Activated T-cell treated with anti-CD3 and anti-CD28 coated beads, Interleukin-2, amount 50 U/mL, for 4 hours (primary cell): ENCODE data around the gene PTK7. TPM values are rescaled to one million over a fixed set of nuclear protein-coding genes. Genes with fewer than 3 reads are reported as not detected.
"Not testable (repeated sequence)": the region's sequence is repeated elsewhere in the genome, so short reads cannot be mapped to it uniquely, and the experiment has no call there.

Experiments used
- ATAC-seq, 2 donors: fragments of 200-7000 bp; cut with Tn5 transposase; one replicate each; pipeline ENCODE4 v1.10.0; 2021
- DNase-seq: peaks from one replicate; pipeline ENCODE4 v3.0.0-alpha.2; 2020
- H3K27me3 Mint-ChIP-seq: one replicate; pipeline ENCODE4 v1.8.0; 2021; ENCODE audit warnings: low read depth, mixed read lengths
- H3K36me3 Mint-ChIP-seq: one replicate; pipeline ENCODE4 v1.8.0; 2022; ENCODE audit warnings: mixed read lengths; ENCODE audit not compliant: insufficient read depth
- H3K4me1 Mint-ChIP-seq: one replicate; pipeline ENCODE4 v1.8.0; 2021; ENCODE audit warnings: low read depth, mixed read lengths
- H3K4me3 Mint-ChIP-seq: one replicate; pipeline ENCODE4 v1.8.0; 2021; ENCODE audit warnings: mild to moderate bottlenecking, moderate library complexity, mixed read lengths
- H3K9me3 Mint-ChIP-seq: one replicate; pipeline ENCODE4 v1.8.0; 2021; ENCODE audit warnings: mixed read lengths
- total RNA-seq, 3 donors: library from RNA; stranded (reverse); gene quantifications; one replicate each; pipeline ENCODE4 v1.2.1, GENCODE V29; 2021

PTK7 gene
- total RNA-seq, 3 donors from 2014 or later = 1.3 to 4.3 (median 1.9) TPM

DNA sequence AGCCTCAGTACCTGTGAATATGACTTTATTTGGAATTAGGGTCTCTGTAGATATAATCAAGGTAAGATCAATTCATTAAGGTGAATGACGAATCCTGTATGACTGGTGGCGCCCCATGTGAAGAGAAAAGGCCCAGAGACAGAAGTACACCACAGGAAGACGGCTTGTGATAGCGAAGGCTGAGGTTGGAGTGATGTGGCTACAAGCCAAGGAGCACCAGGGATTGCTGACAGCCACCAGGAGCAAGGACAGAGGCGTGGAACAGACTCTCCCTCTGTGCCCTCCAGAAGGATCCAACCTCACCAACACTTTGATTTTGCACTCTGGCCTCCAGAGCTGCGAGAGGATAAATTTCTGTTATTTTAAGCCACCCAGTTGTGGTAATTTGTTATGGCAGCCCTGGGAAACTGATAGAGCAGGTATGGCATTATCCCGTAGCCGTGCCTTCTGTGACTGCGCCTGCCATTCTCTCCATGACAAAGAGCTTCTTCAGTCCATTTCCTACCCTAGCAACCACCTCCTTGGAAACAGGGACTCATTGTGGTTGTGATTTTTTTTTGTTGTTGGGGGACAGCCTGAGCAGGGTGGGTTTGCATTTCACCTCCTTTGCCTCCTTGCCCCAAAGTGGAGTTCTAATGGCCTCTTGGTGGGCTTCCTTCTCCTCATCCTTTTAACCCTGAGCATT lies 29.6 kb downstream of the PTK7 start:
- ATAC-seq = no peak

GRCh38 chr6:43107344-43108062 lies 31.4 kb downstream of the PTK7 start:
- no peaks in the 10 kb centered on the region for H3K27me3 Mint-ChIP-seq
- no peaks in the 10 kb centered on the region for H3K9me3 Mint-ChIP-seq
- no peak for DNase-seq
- H3K36me3 Mint-ChIP-seq = no peaks in the 10 kb centered on the region
- ATAC-seq = no peak
- no peak overlapping the region for H3K4me3 Mint-ChIP-seq
- peaks cover 2% of the 10 kb centered on the region for H3K4me1 Mint-ChIP-seq

More for the DNA sequence above, 29.6 kb downstream of the PTK7 start:
- no peak for DNase-seq
- Mint-ChIP-seq H3K36me3 (no peaks in the 10 kb centered on the region), H3K4me3 (no peak overlapping the region), H3K27me3 (no peaks in the 10 kb centered on the region), H3K4me1 (peaks cover 2% of the 10 kb centered on the region), H3K9me3 (no peaks in the 10 kb centered on the region)

DNA sequence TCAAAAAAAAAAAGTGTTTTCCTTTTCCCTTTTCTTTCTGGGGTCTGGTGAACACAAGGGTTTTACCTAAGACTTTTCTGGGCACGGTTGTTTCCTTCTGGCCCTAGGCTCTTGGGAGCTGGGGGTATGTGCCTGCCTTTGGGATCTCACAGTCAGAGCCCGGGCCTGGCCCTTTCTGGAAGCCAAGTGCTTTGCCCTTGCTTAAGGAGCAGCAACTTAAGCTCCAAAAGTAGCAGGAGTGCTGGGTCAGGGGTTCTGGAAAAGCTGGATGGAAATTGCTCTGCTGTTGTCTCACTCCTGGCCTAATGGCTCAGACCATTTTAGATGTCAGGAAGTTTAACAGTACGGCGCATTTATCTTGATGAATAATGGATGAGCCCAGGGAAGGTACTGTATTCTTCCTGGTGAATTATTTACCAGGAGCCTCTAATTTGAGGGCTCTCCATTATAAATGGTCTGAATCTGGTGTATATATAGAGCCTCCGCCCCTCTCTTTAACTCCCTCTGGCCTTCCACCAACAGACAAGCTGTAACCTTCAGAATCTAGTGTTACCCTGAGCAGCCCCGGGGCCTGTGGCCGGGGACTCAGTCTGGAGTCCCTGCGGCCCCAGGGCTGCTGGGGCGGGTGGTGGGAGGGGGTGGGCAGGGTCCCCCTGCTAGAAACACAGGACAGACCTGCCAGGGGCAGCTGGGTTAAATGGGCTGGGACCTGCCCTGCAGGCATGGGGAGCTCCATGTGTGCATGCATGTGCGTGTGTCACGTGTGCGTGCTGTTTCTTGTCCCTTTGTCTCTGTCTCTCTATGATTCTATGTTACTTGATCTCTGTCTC lies 37.5 kb downstream of the PTK7 start:
- Mint-ChIP-seq H3K27me3 (no peaks in the 10 kb centered on the region), H3K9me3 (no peaks in the 10 kb centered on the region), H3K36me3 (no peaks in the 10 kb centered on the region), H3K4me1 (no peaks in the 10 kb centered on the region), H3K4me3 (no peak overlapping the region)
- no peak for DNase-seq
- no peak for ATAC-seq

DNA sequence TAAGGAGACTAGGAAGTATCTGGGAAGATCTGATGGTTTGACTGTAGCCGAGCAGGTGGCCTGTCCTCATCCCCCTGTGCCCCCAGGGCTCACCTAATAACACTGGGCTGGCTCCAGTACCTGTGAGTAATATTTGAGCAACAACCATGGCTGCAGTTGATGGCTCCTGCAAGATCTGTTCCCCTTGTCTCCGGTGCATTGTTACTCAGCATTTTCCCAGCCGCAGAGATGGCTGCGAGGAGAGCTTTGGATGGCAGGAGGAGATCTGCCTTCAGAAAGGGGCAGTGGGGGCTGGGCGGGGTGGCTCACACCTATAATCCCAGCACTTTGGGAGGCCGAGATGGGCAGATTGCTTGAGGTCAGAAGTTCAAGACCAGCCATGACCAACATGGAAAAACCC lies 39.3 kb downstream of the PTK7 start:
- Mint-ChIP-seq H3K36me3 (no peaks in the 10 kb centered on the region), H3K9me3 (no peaks in the 10 kb centered on the region), H3K4me1 (no peaks in the 10 kb centered on the region), H3K27me3 (no peaks in the 10 kb centered on the region), H3K4me3 (no peak overlapping the region)
- no peak for ATAC-seq
- DNase-seq = no peak

DNA sequence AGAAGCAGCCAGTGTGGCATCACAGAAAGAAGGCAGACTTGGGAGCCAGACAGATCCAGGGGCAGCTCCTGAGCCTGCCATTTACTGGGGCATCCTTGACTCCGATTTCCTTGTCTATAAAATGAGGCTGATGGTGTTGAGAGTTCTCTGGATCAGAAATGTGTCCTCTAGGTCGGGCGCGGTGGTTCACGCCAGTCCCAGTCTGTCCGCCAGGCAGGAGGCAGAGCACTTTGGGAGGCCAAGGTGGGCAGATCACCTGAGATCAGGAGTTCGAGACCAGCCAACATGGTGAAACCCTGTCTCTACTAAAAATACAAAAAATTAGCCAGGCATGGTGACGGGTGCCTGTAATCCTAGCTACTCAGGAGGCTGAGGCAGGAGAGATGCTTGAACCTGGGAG lies 41.4 kb downstream of the PTK7 start:
- H3K27me3 Mint-ChIP-seq, H3K4me3 Mint-ChIP-seq, ATAC-seq, H3K4me1 Mint-ChIP-seq, DNase-seq, H3K36me3 Mint-ChIP-seq, H3K9me3 Mint-ChIP-seq: not testable (repeated sequence)

DNA sequence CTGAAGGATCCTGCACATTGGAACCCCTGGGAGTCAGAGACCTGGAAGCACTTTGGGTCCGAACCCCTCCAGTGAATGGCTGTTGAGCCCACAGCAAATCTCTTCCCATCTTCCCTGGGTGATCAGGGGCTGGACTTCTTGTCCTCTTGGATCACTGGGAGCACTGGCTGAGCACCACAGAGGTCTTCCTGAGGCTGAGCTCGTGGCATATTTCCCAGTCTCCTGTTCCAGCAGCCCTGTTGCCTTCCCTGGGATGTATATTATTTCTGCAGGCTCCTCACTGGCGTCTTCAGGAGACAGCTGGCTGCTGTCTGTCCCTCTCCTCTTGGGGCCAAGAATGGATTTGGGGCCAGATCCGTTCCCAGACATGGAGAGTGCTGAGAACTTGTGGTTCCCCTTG lies 43.4 kb downstream of the PTK7 start:
- H3K36me3 Mint-ChIP-seq = no peaks in the 10 kb centered on the region
- ATAC-seq (no peak), DNase-seq (no peak)
- peaks cover 5% of the 10 kb centered on the region for H3K27me3 Mint-ChIP-seq
- H3K4me1 Mint-ChIP-seq = no peaks in the 10 kb centered on the region
- no peak overlapping the region for H3K4me3 Mint-ChIP-seq
- no peaks in the 10 kb centered on the region for H3K9me3 Mint-ChIP-seq

DNA sequence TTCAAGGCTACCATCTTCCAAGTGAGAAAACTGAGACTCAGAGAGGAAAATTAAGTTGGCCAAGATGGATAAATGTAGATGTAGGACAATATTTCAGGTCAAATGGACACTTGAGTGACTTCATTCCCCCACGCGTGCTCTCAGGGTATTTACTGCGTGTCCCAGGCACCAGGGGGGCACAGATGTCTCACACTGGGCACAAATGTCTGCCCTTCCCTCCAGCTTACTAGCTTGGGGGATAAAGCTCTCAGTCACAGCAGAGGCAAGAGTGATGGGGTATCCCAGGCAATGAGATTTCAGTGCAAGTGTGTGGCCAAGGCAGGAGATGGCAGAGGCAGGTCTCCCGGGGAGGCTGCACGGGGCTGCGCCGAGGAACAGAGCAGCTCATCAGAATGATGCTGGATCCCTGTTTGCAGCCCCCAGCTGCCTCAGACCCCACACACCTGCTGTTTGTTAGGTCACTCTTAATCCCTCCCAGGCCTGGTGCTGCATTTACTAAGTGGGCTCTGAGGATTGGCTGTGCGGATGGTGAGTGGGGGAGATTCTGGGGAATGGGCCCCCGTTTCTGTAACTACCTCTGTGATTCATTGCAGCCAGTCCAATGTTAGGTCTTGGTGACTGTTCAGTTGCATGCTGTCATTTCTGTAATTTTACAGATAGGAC lies 44.1 kb downstream of the PTK7 start:
- no peaks in the 10 kb centered on the region for H3K9me3 Mint-ChIP-seq
- DNase-seq (no peak), ATAC-seq (no peak)
- peaks cover 5% of the 10 kb centered on the region for H3K27me3 Mint-ChIP-seq
- no peak overlapping the region for H3K4me3 Mint-ChIP-seq
- no peaks in the 10 kb centered on the region for H3K4me1 Mint-ChIP-seq
- no peaks in the 10 kb centered on the region for H3K36me3 Mint-ChIP-seq

GRCh38 chr6:43120944-43121913 lies 45.1 kb downstream of the PTK7 start:
- Mint-ChIP-seq H3K27me3 (peaks cover 5% of the 10 kb centered on the region), H3K4me1 (no peaks in the 10 kb centered on the region), H3K4me3 (no peak overlapping the region), H3K9me3 (no peaks in the 10 kb centered on the region), H3K36me3 (no peaks in the 10 kb centered on the region)
- no peak for DNase-seq
- ATAC-seq = no peak

DNA sequence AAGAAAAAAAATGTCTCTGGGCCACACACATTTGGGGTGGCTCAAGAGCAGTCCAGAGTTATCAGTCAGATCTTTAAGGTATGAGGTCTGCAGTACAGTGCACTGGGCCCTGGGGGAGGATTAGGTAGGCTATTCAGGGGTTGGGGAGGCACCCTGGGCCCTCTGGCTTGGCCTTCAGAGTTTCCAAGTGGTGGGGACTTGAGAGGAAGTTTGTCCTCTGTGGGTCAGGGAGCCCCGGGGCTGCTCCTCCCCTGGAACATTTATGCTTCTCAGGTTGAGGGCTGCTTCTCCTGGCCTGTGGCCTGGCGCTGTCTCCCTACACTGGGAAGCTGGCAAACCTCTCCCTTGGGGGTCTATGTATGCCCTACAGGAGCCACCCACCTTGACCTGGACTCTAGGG lies 46.0 kb downstream of the PTK7 start:
- Mint-ChIP-seq H3K4me1 (no peaks in the 10 kb centered on the region), H3K36me3 (no peaks in the 10 kb centered on the region), H3K9me3 (no peaks in the 10 kb centered on the region), H3K27me3 (peaks cover 5% of the 10 kb centered on the region), H3K4me3 (no peak overlapping the region)
- DNase-seq = no peak
- no peak for ATAC-seq

DNA sequence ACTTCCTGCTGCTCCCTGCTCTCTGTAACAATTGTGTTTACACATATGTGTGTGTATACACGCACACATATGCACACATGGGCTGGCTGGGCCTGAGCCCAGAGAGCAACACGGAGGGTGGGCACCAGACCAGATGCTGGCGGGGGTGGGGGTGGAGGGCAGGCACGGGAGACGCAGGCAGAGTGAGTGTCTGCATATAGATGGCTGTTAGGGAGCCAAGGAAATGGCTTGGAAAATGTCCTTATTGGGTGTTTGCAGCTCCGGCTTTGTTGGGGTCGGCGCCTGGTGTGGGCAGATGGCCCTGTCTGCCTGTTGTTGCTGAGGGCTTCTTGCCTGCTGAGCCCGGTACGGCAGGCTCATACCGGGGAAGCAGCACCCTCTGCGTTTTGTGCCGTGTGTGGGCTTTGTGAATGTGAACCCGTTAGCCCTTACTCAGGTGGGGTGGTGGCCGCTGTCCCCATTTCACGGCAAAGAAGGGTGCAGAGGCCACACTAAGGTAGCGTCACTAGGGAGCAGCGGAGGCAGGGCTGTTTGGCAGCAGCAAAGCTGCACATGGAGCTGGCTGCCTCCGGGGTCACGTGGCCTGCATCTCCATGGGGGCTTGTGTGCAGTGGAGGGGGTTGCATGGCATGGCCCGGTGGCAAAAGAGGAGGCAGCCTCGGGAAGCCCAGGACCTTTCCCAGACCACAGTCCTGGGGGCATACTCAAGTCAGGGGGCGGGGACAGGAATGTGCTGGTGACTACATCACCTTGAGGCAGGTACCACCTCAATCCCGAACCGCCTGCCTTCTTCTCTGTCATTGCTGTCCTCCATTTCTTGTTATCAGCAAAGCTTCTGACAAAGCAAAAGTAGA lies 47.6 kb downstream of the PTK7 start:
- DNase-seq = no peak
- no peaks in the 10 kb centered on the region for H3K9me3 Mint-ChIP-seq
- H3K4me3 Mint-ChIP-seq = no peak overlapping the region
- no peaks in the 10 kb centered on the region for H3K4me1 Mint-ChIP-seq
- H3K27me3 Mint-ChIP-seq = peaks cover 5% of the 10 kb centered on the region
- no peak for ATAC-seq
- H3K36me3 Mint-ChIP-seq = no peaks in the 10 kb centered on the region

- no peak for ATAC-seq
- Mint-ChIP-seq H3K4me1 (no peaks in the 10 kb centered on the region), H3K36me3 (no peaks in the 10 kb centered on the region), H3K27me3 (peaks cover 5% of the 10 kb centered on the region), H3K9me3 (no peaks in the 10 kb centered on the region), H3K4me3 (no peak overlapping the region)
- DNase-seq = no peak
Measured at GRCh38 chr6:43124481-43124880, 48.4 kb downstream of the PTK7 start.

DNA sequence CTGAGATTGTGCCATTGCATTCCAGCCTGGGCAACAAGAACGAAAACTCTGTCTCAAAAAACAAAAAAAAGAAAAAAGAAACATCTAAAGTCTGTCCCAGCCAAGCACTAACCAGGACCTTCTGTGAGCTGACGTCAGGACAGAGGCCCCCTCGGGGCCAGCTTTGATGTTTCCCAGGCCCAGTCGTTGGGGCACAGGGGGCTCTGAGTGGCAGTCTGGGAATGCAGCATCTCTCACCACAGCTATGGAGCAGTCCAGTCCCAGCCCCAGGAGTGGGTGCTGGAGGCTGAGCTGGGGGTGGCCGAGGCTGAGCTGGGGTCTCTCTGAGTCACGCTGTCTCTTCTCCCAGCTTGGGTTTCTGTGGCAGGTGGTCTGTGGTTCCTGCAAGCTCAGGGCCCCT lies 49.0 kb downstream of the PTK7 start:
- DNase-seq (no peak), ATAC-seq (no peak)
- H3K27me3 Mint-ChIP-seq = peaks cover 5% of the 10 kb centered on the region
- no peak overlapping the region for H3K4me3 Mint-ChIP-seq
- H3K9me3 Mint-ChIP-seq = no peaks in the 10 kb centered on the region
- H3K4me1 Mint-ChIP-seq = no peaks in the 10 kb centered on the region
- no peaks in the 10 kb centered on the region for H3K36me3 Mint-ChIP-seq

GRCh38 chr6:43125555-43125954 lies 49.4 kb downstream of the PTK7 start:
- ATAC-seq (no peak), DNase-seq (no peak)
- Mint-ChIP-seq H3K4me3 (no peak overlapping the region), H3K27me3 (peaks cover 5% of the 10 kb centered on the region), H3K9me3 (no peaks in the 10 kb centered on the region), H3K4me1 (no peaks in the 10 kb centered on the region), H3K36me3 (no peaks in the 10 kb centered on the region)
